Measurements from ENCODE around the gene CENPV. TPM values are rescaled to one million over a fixed set of nuclear protein-coding genes. Genes with fewer than 3 reads are reported as not detected.
"Not testable (repeated sequence)": the region's sequence is repeated elsewhere in the genome, so short reads cannot be mapped to it uniquely, and the experiment has no call there.

Gene CENPV
- 11.3 and 13.2 TPM in 2 replicates for total RNA-seq
- long read RNA-seq, partial matches to known transcripts, result 0 of 2 reads
- long read RNA-seq, other reads (novel, unspliced or antisense), result 1 of 2 reads

DNA sequence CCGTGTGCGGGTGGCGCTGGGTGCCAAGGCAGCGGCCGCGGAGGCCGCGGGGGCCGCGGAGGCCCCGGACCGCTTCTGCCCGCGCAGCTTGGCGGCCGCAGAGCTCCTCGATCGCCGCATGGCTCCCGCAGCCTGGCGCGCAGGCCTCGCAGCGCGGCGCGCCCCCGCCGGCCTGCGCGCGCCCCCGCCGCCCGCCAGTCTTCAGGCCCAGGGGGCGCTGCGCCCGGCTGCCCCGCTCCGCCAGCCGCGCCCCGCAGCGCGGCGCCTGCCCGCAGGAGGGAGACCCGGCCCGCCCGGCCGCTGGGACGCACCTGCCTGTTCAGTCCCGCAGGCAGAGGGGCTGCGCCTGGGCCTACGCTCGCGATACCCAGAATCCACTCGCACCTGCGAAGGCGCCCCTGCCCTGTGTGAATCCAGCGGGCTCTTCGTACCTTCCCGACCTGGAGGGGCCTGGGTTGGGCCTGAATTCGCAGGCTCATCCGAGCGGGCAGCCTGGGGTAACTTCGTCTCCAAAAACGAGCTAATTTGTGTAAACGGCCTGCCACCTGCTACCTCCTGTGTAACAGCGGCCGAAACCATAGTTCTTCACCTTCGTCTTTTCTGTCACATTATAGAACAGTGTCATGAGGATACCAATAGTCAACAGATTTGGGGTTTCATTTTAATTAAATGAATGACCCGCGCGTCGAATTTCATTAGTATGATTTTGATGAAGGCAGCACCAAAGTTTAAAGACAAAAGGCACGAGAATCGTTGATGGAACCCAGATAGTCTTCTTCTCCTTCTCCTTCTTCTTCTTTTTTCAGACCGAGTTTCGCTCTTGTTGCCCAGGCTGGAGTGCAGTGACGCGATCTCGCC lies at the start of gene CENPV:
TSS of gene CENPV (minus strand) at position 153 of the 858 bp plus-strand sequence. CDS start at position 120, 33 bp downstream.
- H3K27me3 Mint-ChIP-seq (ENCODE audit: unreplicated experiment), result peaks cover 10% of the 10 kb centered on the region
- peaks cover 18% of the 10 kb centered on the region for H3K4me1 Mint-ChIP-seq (ENCODE audit: unreplicated experiment)
- H3K36me3 Mint-ChIP-seq (ENCODE audit: unreplicated experiment), result peaks cover 3% of the 10 kb centered on the region
- peak within 1 kb of the TSS; percentile 82 for H3K4me3 Mint-ChIP-seq (ENCODE audit: unreplicated experiment)
- TF ChIP-seq, protein P1, sequence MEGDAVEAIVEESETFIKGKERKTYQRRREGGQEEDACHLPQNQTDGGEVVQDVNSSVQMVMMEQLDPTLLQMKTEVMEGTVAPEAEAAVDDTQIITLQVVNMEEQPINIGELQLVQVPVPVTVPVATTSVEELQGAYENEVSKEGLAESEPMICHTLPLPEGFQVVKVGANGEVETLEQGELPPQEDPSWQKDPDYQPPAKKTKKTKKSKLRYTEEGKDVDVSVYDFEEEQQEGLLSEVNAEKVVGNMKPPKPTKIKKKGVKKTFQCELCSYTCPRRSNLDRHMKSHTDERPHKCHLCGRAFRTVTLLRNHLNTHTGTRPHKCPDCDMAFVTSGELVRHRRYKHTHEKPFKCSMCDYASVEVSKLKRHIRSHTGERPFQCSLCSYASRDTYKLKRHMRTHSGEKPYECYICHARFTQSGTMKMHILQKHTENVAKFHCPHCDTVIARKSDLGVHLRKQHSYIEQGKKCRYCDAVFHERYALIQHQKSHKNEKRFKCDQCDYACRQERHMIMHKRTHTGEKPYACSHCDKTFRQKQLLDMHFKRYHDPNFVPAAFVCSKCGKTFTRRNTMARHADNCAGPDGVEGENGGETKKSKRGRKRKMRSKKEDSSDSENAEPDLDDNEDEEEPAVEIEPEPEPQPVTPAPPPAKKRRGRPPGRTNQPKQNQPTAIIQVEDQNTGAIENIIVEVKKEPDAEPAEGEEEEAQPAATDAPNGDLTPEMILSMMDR (IDR thresholded peaks at IDR 0.05), result peak; percentile 32
- DNase-seq (ENCODE audit: extremely low spot score, unreplicated experiment), result no peak
- peak within 1 kb of the TSS; percentile 23 for H3K27ac Mint-ChIP-seq (ENCODE audit: unreplicated experiment)
- no peaks in the 10 kb centered on the region for H3K9me3 Mint-ChIP-seq (ENCODE audit: unreplicated experiment)

DNA sequence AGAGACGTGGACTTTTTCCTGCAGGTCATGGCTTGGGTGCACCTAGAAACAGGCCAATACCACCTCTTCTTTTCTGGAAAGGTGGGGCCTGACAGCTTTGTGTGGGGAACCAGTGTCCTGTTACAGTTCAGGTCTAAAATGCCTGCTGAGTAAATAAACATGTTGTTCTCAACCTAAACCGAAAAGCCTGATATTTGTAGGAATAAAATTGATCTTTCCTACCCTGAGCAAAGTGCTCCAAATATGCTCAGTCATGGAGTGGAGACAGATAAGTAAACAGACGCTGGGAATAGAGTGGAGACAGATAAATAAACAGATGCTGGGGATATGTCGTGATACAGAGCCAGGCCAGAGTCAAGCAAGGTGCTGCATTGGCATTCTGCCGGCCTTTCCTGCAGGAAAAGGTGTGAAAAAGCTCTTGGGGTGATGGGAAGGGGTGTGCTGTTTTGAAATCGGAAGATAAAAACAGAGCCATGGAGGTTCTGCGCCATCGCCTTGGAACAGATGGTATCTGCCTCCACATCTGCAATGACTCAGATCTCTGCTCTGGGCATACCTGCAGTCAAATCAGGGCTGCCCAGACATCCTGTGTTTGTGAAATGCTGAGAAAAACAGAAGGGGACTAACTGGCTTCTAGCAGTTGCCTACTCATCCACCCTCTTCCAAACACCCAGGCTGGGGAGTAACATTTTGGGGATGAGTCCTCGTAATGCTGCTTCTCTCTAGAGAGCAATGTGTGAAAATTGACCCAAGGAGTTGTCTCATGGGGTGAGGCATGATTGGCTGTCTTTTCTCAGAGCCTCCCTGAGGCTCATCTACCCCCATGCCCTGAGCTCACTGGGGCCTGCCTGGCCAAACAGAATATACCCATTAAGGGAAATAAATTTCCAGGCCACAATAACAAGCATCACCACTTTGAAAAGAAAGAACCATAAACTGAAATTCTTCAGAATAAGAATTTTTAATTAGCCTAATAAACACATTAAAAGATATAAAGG lies 45.3 kb upstream of the CENPV start:
- Mint-ChIP-seq H3K9me3 (ENCODE audit: unreplicated experiment) (no peaks in the 10 kb centered on the region), H3K27me3 (ENCODE audit: unreplicated experiment) (no peaks in the 10 kb centered on the region), H3K27ac (ENCODE audit: unreplicated experiment) (no peak overlapping the region), H3K36me3 (ENCODE audit: unreplicated experiment) (no peaks in the 10 kb centered on the region), H3K4me1 (ENCODE audit: unreplicated experiment) (no peaks in the 10 kb centered on the region), H3K4me3 (ENCODE audit: unreplicated experiment) (no peak overlapping the region)
- TF ChIP-seq, protein P1 (IDR thresholded peaks at IDR 0.05), result no peak
- no peak for DNase-seq (ENCODE audit: extremely low spot score, unreplicated experiment)

DNA sequence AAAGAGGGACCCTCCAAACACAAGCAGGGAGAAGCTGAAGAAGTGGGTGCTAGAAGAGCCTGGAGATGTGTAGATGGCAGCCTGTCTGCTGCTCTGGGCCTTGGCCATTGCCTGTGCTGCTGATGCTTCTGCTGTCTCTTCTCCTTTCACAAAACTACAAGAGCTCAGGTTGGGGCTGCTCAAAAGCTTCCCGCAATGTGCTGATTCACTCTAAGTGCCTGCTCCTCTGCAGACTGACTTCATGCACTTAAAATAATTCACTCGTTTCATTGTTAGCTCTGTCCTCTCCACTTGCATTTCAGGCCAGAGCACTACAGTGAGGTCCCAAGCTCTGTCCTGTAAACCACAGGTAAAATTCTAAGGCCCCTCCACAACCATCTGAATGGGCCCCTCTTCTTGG lies 43.4 kb upstream of the CENPV start:
- H3K4me1 Mint-ChIP-seq (ENCODE audit: unreplicated experiment); H3K27ac Mint-ChIP-seq (ENCODE audit: unreplicated experiment); DNase-seq (ENCODE audit: extremely low spot score, unreplicated experiment); H3K36me3 Mint-ChIP-seq (ENCODE audit: unreplicated experiment); H3K9me3 Mint-ChIP-seq (ENCODE audit: unreplicated experiment); H3K27me3 Mint-ChIP-seq (ENCODE audit: unreplicated experiment); H3K4me3 Mint-ChIP-seq (ENCODE audit: unreplicated experiment): not testable (repeated sequence)

DNA sequence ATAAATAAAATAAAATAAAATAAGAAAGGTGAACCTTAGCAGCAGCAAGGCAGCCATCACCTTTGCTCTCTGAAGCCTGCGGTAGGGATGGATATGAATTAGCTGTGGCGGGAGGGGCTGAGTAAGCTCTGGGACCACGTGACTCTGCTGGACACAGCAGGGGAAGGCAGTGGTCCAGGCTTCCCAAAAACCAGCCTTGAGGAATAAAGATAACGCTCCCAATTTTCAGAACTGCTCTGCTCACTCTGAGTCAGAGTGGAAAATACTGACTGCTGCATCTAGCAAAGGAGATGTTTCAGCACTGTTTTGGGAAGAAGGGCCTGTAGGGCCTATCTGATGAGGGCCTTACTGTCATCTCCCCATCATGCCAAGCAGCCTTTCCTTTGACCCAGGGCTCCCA lies 42.6 kb upstream of the CENPV start:
- not testable (repeated sequence) for H3K27ac Mint-ChIP-seq (ENCODE audit: unreplicated experiment); H3K4me3 Mint-ChIP-seq (ENCODE audit: unreplicated experiment); H3K27me3 Mint-ChIP-seq (ENCODE audit: unreplicated experiment); DNase-seq (ENCODE audit: extremely low spot score, unreplicated experiment); H3K36me3 Mint-ChIP-seq (ENCODE audit: unreplicated experiment); H3K9me3 Mint-ChIP-seq (ENCODE audit: unreplicated experiment); H3K4me1 Mint-ChIP-seq (ENCODE audit: unreplicated experiment)

DNA sequence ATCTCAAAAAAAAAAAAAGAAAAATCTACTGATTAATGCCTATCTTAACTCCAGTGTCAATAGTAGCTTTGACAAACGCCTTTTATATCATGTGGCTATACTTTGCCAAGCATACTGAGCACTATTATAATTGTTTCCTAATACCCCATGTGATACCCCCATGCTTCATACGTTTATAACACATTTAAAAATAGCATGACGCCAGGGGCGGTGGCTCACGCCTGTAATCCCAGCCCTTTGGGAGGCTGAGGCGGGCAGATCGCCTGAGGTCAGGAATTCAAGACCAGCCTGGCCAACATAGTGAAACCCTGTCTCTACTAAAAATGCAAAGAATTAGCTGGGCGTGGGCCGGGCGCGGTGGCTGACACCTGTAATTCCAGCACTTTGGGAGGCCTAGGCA lies 39.2 kb upstream of the CENPV start:
- not testable (repeated sequence) for H3K36me3 Mint-ChIP-seq (ENCODE audit: unreplicated experiment); H3K27me3 Mint-ChIP-seq (ENCODE audit: unreplicated experiment); H3K4me3 Mint-ChIP-seq (ENCODE audit: unreplicated experiment); DNase-seq (ENCODE audit: extremely low spot score, unreplicated experiment); H3K27ac Mint-ChIP-seq (ENCODE audit: unreplicated experiment); H3K4me1 Mint-ChIP-seq (ENCODE audit: unreplicated experiment); H3K9me3 Mint-ChIP-seq (ENCODE audit: unreplicated experiment)

DNA sequence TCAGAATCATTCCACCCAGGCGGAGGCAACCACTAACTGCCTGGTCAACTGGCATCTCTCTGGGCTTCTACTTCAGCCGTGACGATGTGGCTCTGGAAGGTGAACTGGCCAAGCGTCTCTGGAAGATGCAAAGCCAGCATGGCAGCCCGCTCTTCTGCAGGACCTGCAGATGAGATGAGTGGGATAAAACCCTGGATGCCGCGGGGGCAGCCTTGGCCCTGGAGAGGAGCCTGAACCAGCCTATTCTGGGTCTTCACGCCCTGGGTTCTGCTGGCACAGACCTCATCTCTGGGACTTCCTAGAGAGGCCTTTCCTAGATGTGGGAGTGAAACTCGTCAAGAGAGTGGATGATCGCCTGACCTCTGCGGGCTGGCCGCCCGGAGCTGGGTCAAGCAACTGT lies 38.2 kb upstream of the CENPV start:
- H3K4me1 Mint-ChIP-seq (ENCODE audit: unreplicated experiment), result peaks cover 10% of the 10 kb centered on the region
- no peaks in the 10 kb centered on the region for H3K27me3 Mint-ChIP-seq (ENCODE audit: unreplicated experiment)
- H3K36me3 Mint-ChIP-seq (ENCODE audit: unreplicated experiment), result no peaks in the 10 kb centered on the region
- H3K27ac Mint-ChIP-seq (ENCODE audit: unreplicated experiment), result no peak overlapping the region
- no peaks in the 10 kb centered on the region for H3K9me3 Mint-ChIP-seq (ENCODE audit: unreplicated experiment)
- no peak overlapping the region for H3K4me3 Mint-ChIP-seq (ENCODE audit: unreplicated experiment)
- no peak for DNase-seq (ENCODE audit: extremely low spot score, unreplicated experiment)
- TF ChIP-seq, protein P1 (IDR thresholded peaks at IDR 0.05), result no peak

DNA sequence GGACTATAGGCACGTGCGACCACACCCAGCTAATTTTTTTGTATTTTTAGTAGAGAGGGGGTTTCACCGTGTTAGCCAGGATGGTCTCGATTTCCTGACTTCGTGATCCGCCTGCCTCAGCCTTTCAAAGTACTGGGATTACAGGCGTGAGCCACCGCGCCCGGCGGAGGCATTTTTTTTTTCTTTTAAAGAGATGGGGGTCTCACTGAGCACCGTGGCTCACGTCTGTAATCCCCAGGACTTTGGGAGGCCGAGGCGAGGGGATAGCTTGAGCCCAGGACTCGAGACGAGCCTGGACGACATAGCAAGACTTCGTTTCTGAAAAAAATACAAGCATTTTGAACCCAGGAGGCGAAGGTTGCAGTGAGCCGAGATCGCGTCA lies 32.8 kb upstream of the CENPV start:
- not testable (repeated sequence) for H3K27me3 Mint-ChIP-seq (ENCODE audit: unreplicated experiment); DNase-seq (ENCODE audit: extremely low spot score, unreplicated experiment); H3K27ac Mint-ChIP-seq (ENCODE audit: unreplicated experiment); H3K9me3 Mint-ChIP-seq (ENCODE audit: unreplicated experiment)
- peak overlapping the region; percentile 83 for H3K4me3 Mint-ChIP-seq (ENCODE audit: unreplicated experiment)
- H3K4me1 Mint-ChIP-seq (ENCODE audit: unreplicated experiment), result peaks cover 36% of the 10 kb centered on the region
- H3K36me3 Mint-ChIP-seq (ENCODE audit: unreplicated experiment), result peaks cover 24% of the 10 kb centered on the region
